ENCODE data around the gene SLC12A3.

DNA sequence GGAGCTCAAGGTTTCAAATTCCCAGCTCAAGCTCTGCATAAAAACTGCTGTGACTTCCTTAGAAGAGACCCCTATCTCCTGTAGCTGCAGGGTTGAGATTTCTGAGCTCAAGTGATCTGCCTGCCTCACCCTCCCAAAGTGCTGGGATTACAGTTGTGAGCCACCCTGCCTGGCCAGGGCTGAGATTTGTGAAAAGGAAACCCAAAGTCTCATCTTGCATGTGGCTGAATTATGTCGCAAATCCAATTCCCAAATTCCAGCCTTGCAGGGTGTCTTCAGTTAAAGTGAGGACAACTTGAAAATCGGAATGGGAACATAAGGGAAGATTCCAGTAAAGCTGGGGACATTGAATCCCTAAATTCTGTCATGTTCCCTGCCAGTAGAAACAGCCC, 82.6 kb downstream of the SLC12A3 start:
- TF ChIP-seq SP1 (IDR thresholded peaks at IDR 0.05) (no peak), ELF4 (IDR thresholded peaks at IDR 0.05) (no peak)
